ENCODE results near the gene DDX25.

DDX25 gene

DNA sequence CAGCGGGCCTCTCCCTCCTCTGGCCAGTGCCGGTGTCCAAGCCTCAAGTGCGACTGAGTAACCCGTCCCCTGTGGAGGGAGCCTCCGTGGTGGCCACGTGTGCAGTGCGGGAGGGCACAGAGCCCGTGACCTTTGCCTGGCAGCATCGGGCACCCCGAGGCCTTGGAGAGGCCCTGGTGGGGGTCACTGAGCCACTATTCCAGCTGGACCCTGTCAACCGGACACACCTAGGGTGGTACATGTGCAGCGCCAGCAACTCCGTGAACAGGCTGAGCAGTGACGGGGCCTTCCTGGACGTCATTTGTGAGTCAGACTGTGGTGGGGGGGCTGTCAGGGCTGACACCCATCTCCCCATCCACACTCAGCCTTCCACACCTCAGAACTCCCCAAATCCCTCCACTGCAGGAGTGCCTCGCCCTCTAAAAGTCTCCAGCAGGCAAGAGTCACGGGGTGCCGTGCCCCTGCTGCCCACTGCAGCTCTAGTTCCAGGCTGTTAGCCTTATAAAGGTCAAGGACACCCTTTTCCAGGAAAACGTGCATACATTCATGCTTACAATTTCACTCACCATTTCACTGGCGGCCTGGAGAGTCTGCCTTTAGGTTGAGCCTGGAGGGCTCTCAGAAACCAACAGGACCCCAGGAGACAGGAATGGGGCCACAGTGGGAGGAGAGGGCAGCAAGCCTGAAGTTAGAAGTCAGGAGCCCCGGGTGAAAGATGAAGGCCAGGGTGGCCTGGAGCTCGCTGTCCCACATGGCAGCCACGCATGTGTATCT is 44.2 kb downstream of the DDX25 start:
- no peak for DNase-seq (ENCODE audit: low read depth in 2 of 2, low spot score in 1 of 2)

DNA sequence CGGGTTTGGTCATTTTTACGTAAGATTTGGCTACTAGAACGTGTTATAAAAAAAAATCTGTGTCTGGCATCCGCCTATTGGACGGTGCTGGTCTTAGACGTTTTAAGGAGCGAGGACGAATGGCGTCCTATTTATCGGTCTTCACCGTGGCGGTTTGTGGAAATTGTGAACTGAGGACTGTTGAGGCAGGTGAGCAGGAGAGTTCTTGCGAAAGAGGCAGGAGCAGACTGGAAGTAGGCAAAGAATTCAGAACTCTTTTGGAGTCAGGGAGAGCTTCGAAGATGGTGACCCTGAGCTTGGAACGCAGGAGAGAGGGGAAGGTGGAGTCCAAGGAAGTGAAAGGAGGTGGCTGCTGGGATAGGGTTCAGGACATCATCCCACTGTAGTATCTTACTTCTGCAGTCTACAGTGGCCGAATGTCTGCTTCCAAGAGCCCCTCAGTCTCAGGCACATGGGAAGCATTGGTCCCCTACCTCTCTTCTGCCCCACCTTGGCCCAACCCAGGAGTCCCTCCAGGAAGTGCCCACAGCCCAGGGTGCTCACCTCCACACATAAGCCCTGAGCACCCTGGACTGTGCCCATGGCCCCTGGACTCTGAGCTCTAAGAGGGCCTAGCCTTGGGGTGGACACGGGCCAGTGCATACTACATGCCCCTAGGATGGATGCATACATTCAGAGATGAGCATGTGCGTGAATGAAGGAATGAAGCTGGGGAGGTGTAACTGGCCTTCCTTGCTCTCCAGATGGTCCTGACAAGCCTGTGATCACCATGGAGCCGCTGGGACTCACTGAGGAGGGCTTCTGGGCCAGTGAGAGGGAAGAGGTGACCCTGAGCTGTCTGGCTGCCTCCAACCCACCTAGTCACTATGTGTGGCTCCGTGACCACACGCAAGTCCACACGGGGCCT is 45.2 kb downstream of the DDX25 start:
- DNase-seq (ENCODE audit: low read depth in 2 of 2, low spot score in 1 of 2), result no peak

DNA sequence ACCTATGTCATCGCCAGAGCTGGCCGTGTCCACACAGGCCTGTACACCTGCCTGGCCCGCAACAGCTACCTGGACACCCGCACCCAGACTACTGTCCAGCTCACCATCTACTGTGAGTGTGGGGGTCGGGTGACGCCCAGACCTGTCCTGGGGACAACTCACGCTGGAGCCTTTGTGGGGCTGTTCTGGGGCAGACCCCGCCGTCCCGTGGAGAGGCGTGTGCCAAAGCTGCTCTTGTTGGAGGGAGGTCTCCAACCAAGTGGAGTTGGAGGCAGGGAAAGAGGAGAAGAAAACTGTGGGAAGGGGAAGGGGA is 45.8 kb downstream of the DDX25 start:
- no peak for DNase-seq (ENCODE audit: low read depth in 2 of 2, low spot score in 1 of 2)

DNA sequence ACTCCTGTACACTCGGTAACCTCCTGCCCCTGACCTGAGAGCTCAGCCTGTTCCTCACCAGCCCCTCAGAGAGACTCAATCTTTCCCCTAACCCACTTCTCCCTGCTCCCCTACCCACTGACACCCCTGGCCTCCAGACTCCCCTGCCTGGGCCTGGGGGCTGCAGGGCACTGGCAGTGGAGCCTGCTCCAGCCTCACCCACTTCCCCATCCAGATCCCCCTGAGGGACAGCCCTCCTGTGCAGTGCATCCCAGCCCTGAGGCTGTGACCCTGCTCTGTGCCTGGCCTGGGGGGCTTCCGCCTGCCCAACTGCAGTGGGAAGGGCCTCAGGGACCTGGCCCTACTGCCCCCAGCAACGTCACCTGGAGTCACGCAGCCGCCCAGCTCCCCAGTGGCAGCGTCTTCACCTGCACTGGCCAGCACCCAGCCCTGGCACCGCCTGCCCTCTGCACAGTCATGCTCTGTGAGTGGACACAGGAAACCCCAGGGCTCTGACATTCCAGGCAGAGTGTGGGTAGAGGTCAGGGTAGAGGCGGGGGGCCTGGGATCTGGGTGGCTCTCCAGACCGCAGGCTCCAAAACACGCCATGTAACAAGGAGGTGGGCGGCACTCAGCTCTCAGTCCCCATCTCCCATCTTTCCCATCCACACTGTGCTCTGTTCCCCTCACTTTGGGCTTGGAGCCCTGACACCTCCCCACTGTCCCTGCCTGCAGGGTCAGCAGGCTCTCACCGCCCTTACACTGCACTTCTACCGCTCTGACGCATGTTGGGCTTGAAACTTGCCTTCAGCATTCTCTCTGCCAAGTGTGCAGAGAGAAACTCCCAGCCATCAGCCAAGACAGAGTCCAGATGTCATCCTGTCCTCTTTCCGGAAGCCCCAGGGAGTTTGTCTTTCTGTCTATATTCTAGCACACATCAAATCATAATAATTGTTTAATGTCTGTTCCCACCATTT is 46.7 kb downstream of the DDX25 start:
- DNase-seq (ENCODE audit: low read depth in 2 of 2, low spot score in 1 of 2), result no peak

DNA sequence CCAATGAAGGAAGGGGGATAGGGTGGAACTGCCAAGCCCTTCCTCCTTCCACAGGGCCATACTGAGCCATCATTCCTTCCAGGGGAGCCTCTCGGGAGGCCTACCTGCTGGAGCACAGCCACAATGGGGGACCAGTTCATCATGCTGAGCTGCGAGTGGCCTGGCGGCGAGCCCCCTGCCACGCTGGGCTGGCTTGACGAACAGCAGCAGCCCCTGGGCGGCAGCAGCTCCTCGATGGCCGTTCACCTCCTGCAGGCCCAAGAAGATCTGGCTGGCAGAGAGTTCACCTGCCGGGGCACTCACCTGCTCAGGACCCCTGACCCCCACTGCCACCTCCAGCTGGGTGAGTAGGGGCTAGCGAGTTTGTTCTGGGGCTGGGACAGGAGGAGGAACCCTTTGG is 47.4 kb downstream of the DDX25 start:
- DNase-seq (ENCODE audit: low read depth in 2 of 2, low spot score in 1 of 2), result no peak

DNA sequence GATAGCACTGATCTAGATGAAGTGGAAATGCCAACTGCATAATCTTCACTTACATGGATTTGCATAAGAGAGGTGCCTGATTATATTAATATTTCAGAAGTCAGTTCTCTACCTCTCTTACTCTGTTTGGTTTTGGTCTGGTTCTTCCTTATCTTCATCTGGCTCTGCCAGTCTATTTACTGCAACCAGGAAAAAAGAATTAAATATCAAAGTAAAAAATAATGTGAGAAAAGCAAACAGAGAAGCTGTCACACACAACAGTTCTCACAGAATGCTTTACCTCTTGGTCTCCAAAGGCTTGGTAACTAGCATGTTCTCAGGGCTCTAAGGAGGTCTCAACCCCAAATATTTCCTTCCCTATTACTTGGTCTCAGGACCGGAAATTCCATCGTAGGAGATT is 48.3 kb downstream of the DDX25 start:
- no peak for DNase-seq (ENCODE audit: low read depth in 2 of 2, low spot score in 1 of 2)

DNA sequence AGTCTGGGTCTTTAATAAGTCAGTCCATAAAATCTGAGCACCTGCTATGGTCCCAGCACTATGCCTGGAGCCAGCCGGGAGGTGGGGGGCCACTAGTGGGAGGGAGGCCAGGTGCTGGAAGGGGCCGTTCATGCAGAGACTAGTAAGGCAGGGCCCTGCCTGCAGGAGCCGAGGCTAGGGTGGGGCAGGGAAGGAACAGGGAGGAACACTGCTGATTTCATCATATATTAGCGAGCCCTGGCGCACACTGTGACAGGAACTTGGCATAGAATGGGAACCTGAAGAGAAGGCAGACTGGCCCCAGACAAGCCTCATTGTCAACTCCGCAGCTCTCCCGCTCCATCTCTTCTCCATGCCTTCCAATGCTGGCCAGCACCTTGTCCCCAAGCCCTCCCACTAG is 48.7 kb downstream of the DDX25 start:
- no peak for DNase-seq (ENCODE audit: low read depth in 2 of 2, low spot score in 1 of 2)

DNA sequence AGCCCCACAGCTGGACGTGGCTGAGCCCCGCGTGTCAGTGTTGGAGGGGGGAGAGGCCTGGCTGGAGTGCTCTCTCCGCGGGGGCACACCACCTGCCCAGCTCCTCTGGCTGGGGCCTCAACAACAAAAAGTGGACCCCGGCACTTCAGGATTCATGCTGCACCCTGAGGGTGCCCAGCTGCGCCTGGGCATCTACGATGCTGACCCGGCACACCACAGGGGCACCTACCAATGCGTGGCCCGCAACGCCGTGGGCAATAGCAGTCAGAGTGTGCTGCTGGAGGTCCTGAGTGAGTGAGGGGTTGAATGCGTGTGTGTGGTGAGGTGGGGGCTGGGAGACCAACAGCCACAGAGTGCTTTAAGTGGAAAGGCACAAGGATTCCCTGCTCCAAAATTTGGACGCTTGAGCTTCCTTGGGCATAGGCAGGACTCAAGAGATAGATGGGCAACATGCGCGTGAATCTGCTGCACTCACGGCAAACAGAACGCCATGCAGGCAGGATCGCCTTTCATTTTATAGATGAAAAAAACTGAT is 49.2 kb downstream of the DDX25 start:
- DNase-seq (ENCODE audit: low read depth in 2 of 2, low spot score in 1 of 2), result no peak

DNA sequence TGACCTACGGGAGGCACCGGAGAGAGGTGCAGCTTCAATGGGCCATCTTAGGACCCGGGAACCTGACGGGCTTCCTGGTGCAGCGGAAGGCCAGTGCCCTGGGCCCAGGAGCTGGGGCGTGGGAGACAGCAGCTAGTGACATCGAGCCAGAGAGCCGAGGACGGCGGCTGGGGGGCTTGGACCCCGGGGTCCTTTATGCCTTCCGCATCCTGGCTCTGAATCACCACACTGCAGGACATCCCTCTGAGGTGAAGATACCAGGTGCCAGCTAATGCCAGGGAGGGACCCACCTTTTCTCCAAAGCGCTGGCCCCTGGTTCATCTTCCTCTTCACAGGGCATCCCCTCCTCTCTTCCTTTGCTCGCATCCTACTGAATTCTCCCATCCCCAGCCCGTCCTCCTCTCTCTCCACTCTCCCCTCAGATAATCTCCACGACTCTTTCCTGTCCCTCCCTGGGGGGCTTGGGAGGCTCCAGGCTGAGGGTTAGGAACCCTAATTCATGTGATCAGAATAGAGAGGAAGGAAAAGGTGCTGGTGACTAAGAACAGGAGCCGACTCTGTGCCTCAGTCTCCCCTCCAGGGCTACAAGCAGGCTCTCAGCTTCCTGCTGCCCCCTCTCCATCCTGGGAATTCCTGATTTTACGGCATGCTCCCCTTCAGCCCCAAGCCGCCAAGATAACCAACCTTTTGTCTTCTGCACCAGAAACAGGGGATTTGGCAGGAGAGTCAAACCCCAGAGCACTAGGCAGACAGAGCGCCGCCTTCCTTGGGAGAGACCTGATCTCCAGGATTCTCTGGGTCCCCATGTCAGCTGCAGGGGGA is 50.0 kb downstream of the DDX25 start:
- no peak for DNase-seq (ENCODE audit: low read depth in 2 of 2, low spot score in 1 of 2)

DNA sequence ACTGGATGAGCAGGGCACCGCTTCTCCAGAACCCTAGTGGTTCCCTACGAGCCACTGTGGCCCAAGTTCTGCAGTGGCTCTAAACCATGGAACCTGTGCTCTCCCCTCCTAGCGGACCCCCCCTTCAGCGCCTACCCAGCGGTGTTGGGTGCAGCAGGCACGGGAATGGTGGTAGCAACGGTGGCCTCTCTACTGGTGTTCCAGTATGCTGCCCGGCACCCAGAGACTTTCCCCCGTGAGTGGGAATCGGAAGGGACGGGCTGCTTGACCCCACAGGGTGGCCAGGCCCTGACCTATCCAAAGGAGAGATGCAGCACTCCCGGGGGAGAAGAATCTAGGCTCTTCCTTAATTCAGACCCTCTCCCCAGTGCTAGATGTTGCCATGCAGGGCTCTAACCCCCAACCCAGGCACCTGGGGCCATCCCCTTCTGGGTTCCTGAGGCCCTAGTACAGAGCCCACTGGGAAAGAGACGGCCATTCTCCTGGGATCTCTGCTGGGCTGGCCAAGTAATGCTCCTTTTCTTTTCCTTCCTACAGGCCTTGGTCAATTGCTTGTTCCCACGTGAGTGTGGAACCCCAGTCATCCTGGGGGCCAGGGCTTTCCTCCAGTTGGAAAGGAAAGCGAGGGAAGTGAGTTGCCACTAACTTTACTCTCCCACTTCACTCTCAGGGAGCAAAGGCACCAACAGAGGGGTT is 50.8 kb downstream of the DDX25 start:
- no peak for DNase-seq (ENCODE audit: low read depth in 2 of 2, low spot score in 1 of 2)

DNA sequence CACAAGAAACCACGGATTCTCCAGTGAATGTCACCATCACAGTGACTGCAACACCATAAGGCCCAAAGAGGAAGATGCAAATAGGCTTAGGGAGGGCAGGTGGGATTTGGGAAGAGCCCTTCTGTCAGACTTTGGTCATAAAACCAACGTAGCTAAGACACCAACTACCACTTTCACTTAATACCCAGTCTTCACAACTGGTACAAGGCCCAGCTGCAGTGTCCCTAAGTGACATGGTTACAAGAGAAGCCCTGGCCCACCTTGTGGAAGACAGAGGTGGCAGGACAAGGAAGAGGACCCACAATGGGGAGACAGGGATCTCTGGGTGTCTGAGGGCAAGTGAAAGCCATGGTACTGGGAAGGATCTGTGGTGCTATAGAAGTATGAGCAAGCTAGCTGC is 51.5 kb downstream of the DDX25 start:
- no peak for DNase-seq (ENCODE audit: low read depth in 2 of 2, low spot score in 1 of 2)

DNA sequence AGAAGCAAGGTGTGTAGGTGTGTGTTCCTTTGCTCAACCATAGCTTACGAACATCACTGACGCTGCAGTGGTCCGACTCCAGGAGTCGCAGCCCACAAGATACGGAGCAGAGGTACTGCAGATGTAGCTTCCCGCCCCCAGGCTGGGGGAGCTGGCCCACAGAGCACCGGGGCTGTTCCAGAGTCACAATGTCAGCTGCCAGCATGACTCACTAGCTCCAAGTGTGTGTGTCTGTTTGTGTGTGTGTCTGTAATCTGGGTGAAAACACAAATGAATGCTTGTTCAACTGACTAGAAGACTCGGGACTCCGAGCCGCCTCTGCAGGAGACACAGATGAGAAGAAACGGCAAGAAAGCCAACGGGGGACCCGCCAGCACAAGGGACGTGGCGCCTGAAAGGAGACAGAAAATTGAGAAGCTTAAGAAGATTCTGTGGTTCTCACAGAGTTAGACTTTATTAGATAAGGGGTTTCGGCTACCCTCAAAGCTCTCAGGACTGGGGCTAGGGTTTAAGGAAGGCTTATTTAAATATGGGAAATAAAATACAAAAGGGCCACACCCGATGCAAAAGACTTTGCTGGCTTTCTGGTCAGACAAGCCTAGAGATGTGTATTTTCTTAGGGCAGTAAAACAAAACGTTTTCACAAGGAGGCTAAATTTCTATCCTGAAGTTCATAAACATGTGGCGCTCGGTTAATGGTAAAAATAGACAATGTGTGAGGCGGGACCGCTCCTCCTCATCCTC is 52.3 kb downstream of the DDX25 start:
- DNase-seq (ENCODE audit: low read depth in 2 of 2, low spot score in 1 of 2), result no peak

DNA sequence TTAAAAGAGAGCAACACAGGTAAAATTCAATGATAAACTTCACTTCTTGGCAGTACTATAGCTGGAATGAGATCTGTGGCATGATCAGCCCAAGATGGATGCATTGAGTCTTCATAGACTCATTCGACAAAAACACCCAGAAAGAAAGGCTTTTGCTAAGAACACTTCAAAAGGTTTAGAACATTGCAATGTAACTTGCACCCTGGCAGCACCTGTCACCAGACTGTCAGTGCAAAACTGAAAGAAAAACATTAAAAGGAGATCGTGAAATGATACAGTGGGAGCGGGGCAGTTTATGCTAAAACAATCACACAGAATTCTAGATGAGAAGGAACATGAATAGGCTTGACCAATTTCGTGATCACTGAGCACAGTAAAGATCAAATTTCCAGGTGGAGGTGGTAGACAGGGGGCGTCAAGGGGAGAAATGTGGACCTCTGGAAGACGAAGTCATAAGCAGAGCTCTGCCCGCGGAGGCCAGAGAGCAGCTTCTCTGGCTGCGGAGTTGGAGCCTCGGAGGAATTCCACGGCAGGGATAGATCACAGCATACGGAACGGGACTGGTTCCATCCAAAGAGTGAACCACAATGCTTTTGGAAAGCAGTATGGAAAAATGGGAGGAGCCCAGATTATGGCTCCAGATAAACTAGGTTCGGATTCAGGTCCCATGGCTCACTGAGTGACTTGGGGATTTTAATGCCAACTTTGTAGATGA is 53.5 kb downstream of the DDX25 start:
- no peak for DNase-seq (ENCODE audit: low read depth in 2 of 2, low spot score in 1 of 2)

DNA sequence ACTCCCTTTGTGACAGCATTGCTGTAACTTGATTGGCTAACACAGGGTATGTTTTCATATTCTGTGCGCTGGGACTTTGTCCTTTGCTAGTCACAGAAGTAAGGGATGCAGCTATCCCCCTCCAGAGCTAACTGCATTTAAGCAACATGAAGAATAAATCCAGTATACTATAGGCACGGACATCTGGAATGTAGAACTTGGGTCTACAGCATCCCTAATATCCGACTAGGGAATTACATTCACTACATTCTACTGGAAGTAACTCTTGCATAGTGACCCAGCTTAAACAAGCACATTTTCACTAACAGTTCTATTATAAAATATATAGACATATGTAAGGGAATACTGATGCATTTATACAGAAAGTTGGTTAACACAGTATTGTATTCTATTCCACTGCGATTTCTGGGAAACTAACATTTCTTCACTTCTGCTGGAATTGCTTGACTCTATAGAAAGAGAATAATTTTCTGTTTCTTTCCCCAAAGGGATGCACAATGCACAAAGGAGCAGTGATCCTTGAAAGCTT is 54.6 kb downstream of the DDX25 start:
- no peak for DNase-seq (ENCODE audit: low read depth in 2 of 2, low spot score in 1 of 2)

DNA sequence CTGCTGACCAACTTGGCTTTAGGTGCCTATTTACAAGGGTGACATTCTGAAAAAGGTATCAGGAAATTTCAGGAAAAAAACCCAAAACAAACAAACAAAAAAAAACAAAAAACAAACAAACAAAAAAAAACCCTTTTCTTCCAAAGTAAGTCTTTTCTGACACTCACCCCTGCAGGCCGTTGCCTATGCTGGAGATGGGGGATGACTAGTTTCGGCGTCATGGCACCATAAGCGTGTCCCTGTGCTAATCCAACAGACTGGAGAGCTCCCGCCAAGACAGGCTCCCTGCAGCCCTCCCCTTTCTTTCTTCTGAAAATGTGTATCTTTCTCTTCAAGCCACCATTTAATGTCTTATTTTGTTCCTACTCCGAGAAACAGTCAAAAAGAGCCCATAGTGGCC is 55.2 kb downstream of the DDX25 start:
- no peak for DNase-seq (ENCODE audit: low read depth in 2 of 2, low spot score in 1 of 2)

DNA sequence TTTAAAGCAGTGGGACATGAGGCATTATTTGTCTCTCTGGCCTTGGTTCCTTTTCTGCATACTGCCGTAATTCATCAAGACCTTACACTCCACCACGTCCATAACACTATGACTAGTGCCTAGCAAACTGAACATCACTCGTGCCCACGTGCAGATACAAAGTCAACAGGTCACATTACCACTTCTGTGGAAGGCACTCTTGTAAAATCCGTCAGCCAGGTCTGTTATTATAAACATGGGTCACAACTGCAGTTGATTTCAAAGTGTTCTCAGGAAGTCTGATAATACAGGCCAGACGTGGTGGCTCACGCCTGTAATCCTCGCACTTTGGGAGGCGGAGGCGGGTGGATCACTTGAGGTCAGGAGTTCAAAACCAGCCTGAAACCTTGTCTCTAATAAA is 55.6 kb downstream of the DDX25 start:
- DNase-seq (ENCODE audit: low read depth in 2 of 2, low spot score in 1 of 2), result no peak

DNA sequence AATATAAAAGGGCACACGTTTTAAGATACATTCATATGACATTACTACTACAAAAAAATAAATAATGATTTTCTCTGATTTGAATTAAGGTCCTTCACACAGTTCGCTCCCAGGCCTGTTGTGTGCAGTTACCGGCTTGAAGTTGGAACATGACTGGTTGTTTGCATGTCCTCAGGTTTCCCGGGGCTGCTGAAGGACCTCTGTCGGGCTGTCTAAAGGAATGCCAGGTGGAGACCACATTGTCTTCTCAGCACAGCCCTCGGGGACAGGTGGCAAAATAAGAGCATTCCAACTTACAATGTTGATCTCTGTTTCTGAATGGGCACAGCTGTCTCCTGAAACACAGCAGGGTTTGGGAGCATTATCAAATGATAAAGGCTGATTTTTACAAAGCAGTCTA is 56.5 kb downstream of the DDX25 start:
- no peak for DNase-seq (ENCODE audit: low read depth in 2 of 2, low spot score in 1 of 2)

DNA sequence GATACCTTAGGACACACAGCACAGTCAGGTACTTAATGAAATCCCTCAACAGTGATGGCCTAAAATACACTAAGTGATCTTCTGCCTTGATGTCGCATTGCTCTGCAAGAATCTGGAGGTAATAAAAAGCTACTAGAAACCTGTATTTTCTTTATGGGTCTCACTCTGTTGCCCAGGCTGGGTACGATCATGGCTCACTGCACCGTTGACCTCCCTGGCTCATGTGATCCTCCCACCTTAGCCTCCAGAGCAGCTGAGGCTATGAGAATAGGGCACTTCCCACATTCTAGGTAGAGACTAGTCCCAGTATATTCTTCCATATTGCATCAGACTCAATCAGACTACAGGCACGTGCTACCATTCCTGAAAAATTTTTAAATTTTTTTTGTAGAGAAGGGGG is 63.2 kb downstream of the DDX25 start:
- no peak for DNase-seq (ENCODE audit: low read depth in 2 of 2, low spot score in 1 of 2)
